MM.1S (cell line): ENCODE results near the gene IZUMO1R.

Experiments used
- DNase-seq: peaks from one replicate; pipeline ENCODE4 v3.0.0-alpha.2; 2015
- H2AFZ ChIP-seq: fragments of 300-600 bp; sonication (generic); 2 replicates; pipeline ENCODE4 v1.6.0; 2016; ENCODE audit warnings: antibody characterized with exemption, low read length
- H3F3A ChIP-seq: fragments of 300-600 bp; sonication (generic); 2 replicates; pipeline ENCODE4 v1.6.1; 2016; ENCODE audit warnings: mild to moderate bottlenecking, antibody characterized with exemption, low read length, moderate library complexity, mixed read lengths; ENCODE audit not compliant: insufficient read depth
- H3K27ac ChIP-seq: fragments of 300-600 bp; sonication (generic); 2 replicates; pipeline ENCODE4 v1.5.1; 2016; ENCODE audit warnings: mild to moderate bottlenecking, low read length
- H3K27me3 ChIP-seq: fragments of 300-600 bp; sonication (generic); replicated peaks from 2 replicates; pipeline ENCODE4 v1.6.0; 2016; ENCODE audit warnings: low read length; ENCODE audit not compliant: insufficient read depth
- H3K36me3 ChIP-seq: fragments of 300-600 bp; sonication (generic); replicated peaks from 2 replicates; pipeline ENCODE4 v1.6.1; 2016; ENCODE audit warnings: mild to moderate bottlenecking, low read length, mixed read lengths; ENCODE audit not compliant: insufficient read depth
- H3K4me1 ChIP-seq: fragments of 300-600 bp; sonication (generic); 2 replicates; pipeline ENCODE4 v1.6.1; 2016; ENCODE audit warnings: low read length, mixed read lengths
- H3K4me2 ChIP-seq: fragments of 300-600 bp; sonication (generic); 2 replicates; pipeline ENCODE4 v1.6.0; 2016; ENCODE audit warnings: low read depth, low read length
- H3K4me3 ChIP-seq: fragments of 300-600 bp; sonication (generic); 2 replicates; pipeline ENCODE4 v1.5.1; 2016; ENCODE audit warnings: low read length, mixed read lengths
- H3K79me2 ChIP-seq: fragments of 300-600 bp; sonication (generic); 2 replicates; pipeline ENCODE4 v1.6.1; 2016; ENCODE audit warnings: mixed run types, low read length, mixed read lengths
- H3K9ac ChIP-seq: fragments of 300-600 bp; sonication (generic); 2 replicates; pipeline ENCODE4 v1.6.1; 2016; ENCODE audit warnings: low read length, mixed read lengths
- H3K9me2 ChIP-seq: fragments of 300-600 bp; sonication (generic); replicated peaks from 2 replicates; pipeline ENCODE4 v1.6.1; 2016; ENCODE audit warnings: mild to moderate bottlenecking, low read length, mixed read lengths; ENCODE audit not compliant: insufficient read depth
- H3K9me3 ChIP-seq: fragments of 300-600 bp; sonication (generic); replicated peaks from 2 replicates; pipeline ENCODE4 v1.6.1; 2016; ENCODE audit warnings: mild to moderate bottlenecking, low read length, mixed read lengths; ENCODE audit not compliant: insufficient read depth
- H4K20me1 ChIP-seq: fragments of 300-600 bp; sonication (generic); 2 replicates; pipeline ENCODE4 v1.6.1; 2016; ENCODE audit warnings: mild to moderate bottlenecking, low read length, moderate library complexity, mixed read lengths; ENCODE audit not compliant: insufficient read depth
- CTCF ChIP-seq: fragments of 300-600 bp; sonication (generic); IDR thresholded peaks from 2 replicates; pipeline ENCODE4 v1.5.1; 2016; ENCODE audit warnings: antibody characterized with exemption, low read length, mixed read lengths
- EZH2 ChIP-seq: fragments of 300-600 bp; sonication (generic); optimal IDR thresholded peaks from 2 replicates; pipeline ENCODE3; 2017; ENCODE audit warnings: low read depth, mild to moderate bottlenecking, antibody characterized with exemption, low read length, mixed read lengths
- EZH2phosphoT487 ChIP-seq: fragments of 300-600 bp; sonication (generic); IDR thresholded peaks from 2 replicates; pipeline ENCODE4 v1.6.1; 2018; ENCODE audit warnings: antibody characterized with exemption, low read length

Gene IZUMO1R

GRCh38 chr11:94328587-94329080 is 24.3 kb downstream of the IZUMO1R start:
- no peak overlapping the region for H3K4me3 ChIP-seq
- no peaks in the 10 kb centered on the region for H3K9me2 ChIP-seq
- H3K27ac ChIP-seq: no peak overlapping the region
- H3K36me3 ChIP-seq: no peaks in the 10 kb centered on the region
- no peaks in the 10 kb centered on the region for H3K4me1 ChIP-seq
- no peak overlapping the region for H2AFZ ChIP-seq
- TF ChIP-seq CTCF (no peak), EZH2 (no peak), EZH2phosphoT487 (no peak)
- no peak for DNase-seq
- no peak overlapping the region for H3K4me2 ChIP-seq
- no peaks in the 10 kb centered on the region for H3K9me3 ChIP-seq
- H3K79me2 ChIP-seq: no peaks in the 10 kb centered on the region
- H4K20me1 ChIP-seq: no peaks in the 10 kb centered on the region
- no peak overlapping the region for H3K9ac ChIP-seq
- H3F3A ChIP-seq: no peaks in the 10 kb centered on the region
- H3K27me3 ChIP-seq: no peaks in the 10 kb centered on the region

GRCh38 chr11:94329501-94329900 is 25.1 kb downstream of the IZUMO1R start:
- Histone ChIP-seq H3K4me1 (no peaks in the 10 kb centered on the region), H2AFZ (no peak overlapping the region), H3K36me3 (no peaks in the 10 kb centered on the region), H3K27me3 (no peaks in the 10 kb centered on the region), H3K4me3 (no peak overlapping the region), H3K9me3 (no peaks in the 10 kb centered on the region), H3F3A (no peaks in the 10 kb centered on the region), H4K20me1 (no peaks in the 10 kb centered on the region), H3K4me2 (no peak overlapping the region), H3K79me2 (no peaks in the 10 kb centered on the region), H3K9ac (no peak overlapping the region), H3K27ac (no peak overlapping the region), H3K9me2 (no peaks in the 10 kb centered on the region)
- TF ChIP-seq EZH2: no peak
- TF ChIP-seq EZH2phosphoT487: no peak
- no peak for TF ChIP-seq CTCF
- no peak for DNase-seq

GRCh38 chr11:94330789-94331188 is 26.4 kb downstream of the IZUMO1R start:
- no peaks in the 10 kb centered on the region for H3K4me1 ChIP-seq
- no peak for DNase-seq
- TF ChIP-seq EZH2 (no peak), CTCF (no peak), EZH2phosphoT487 (no peak)

More at GRCh38 chr11:94330789-94331188, 26.4 kb downstream of the IZUMO1R start:
- Histone ChIP-seq H4K20me1 (no peaks in the 10 kb centered on the region), H3K9ac (no peak overlapping the region), H3F3A (no peaks in the 10 kb centered on the region), H3K36me3 (no peaks in the 10 kb centered on the region), H3K27ac (no peak overlapping the region), H2AFZ (no peak overlapping the region), H3K9me3 (no peaks in the 10 kb centered on the region), H3K4me2 (no peak overlapping the region), H3K9me2 (no peaks in the 10 kb centered on the region), H3K27me3 (no peaks in the 10 kb centered on the region), H3K79me2 (no peaks in the 10 kb centered on the region), H3K4me3 (no peak overlapping the region)
